COLO668 (cell line): ENCODE data around the gene CNEP1R1.
"Not testable (repeated sequence)": the region's sequence is repeated elsewhere in the genome, so short reads cannot be mapped to it uniquely, and the experiment has no call there.

ENCODE experiments used
- DNase-seq: peaks from one replicate; lab custom pipeline; 2025; ENCODE audit not compliant: unreplicated experiment; lab: John Stamatoyannopoulos, UW

The CNEP1R1 gene

GRCh38 chr16:50024684-50025536 lies at the start of gene CNEP1R1:
CNEP1R1 (plus strand) TSS chr16:50025225; CDS start chr16:50025316, 91 bp downstream.
- DNase-seq = peak; percentile 92

GRCh38 chr16:49977427-49977826 lies 47.6 kb upstream of the CNEP1R1 start:
- DNase-seq = no peak

GRCh38 chr16:49978569-49979326 lies 46.3 kb upstream of the CNEP1R1 start:
- no peak for DNase-seq

- DNase-seq = no peak
Observed at GRCh38 chr16:49980166-49980565, 44.9 kb upstream of the CNEP1R1 start.

- DNase-seq = peak; percentile 16
Observed at GRCh38 chr16:49986351-49987124, 38.5 kb upstream of the CNEP1R1 start.

- no peak for DNase-seq
Observed at GRCh38 chr16:49987381-49987780, 37.6 kb upstream of the CNEP1R1 start.

- DNase-seq = no peak
Observed at GRCh38 chr16:49992825-49993224, 32.2 kb upstream of the CNEP1R1 start.

- DNase-seq = no peak
Observed at GRCh38 chr16:49993579-49993978, 31.4 kb upstream of the CNEP1R1 start.

- no peak for DNase-seq
Observed at GRCh38 chr16:49994006-49994405, 31.0 kb upstream of the CNEP1R1 start.

GRCh38 chr16:49995720-49996119 lies 29.3 kb upstream of the CNEP1R1 start:
- DNase-seq = no peak

- DNase-seq = no peak
Observed at GRCh38 chr16:49997721-49998251, 27.2 kb upstream of the CNEP1R1 start.

GRCh38 chr16:49998991-49999390 lies 26.0 kb upstream of the CNEP1R1 start:
- DNase-seq = no peak

GRCh38 chr16:50001144-50001543 lies 23.9 kb upstream of the CNEP1R1 start:
- DNase-seq = no peak

- DNase-seq = no peak
Observed at GRCh38 chr16:50002190-50002589, 22.8 kb upstream of the CNEP1R1 start.

- no peak for DNase-seq
Observed at GRCh38 chr16:50004239-50004638, 20.8 kb upstream of the CNEP1R1 start.

GRCh38 chr16:50006964-50007363 lies 18.1 kb upstream of the CNEP1R1 start:
- DNase-seq = no peak

- no peak for DNase-seq
Observed at GRCh38 chr16:50007744-50008143, 17.3 kb upstream of the CNEP1R1 start.

GRCh38 chr16:50010212-50010611 lies 14.8 kb upstream of the CNEP1R1 start:
- DNase-seq = no peak

- no peak for DNase-seq
Observed at GRCh38 chr16:50011707-50012106, 13.3 kb upstream of the CNEP1R1 start.

GRCh38 chr16:50012182-50012581 lies 12.8 kb upstream of the CNEP1R1 start:
- DNase-seq = no peak

GRCh38 chr16:50014211-50014610 lies 10.8 kb upstream of the CNEP1R1 start:
- DNase-seq = not testable (repeated sequence)
